K562 (cell line): ENCODE results near the gene CRY2.
"Not testable (repeated sequence)": the region's sequence is repeated elsewhere in the genome, so short reads cannot be mapped to it uniquely, and the experiment has no call there.

Source experiments
- CHCHD3 ChIP-seq: fragments of 250-450 bp; sonication (Bioruptor Pico); IDR thresholded peaks from 2 replicates; pipeline ENCODE4 v2.1.2; 2022; ENCODE audit warnings: mild to moderate bottlenecking
- HNRNPK ChIP-seq: fragments of 200-400 bp; formaldehyde crosslinking; IDR thresholded peaks from one replicate; pipeline ENCODE4 v1.6.1; 2018; ENCODE audit warnings: mild to moderate bottlenecking, low read depth, low read length; ENCODE audit not compliant: poor library complexity, severe bottlenecking
- MBD2 ChIP-seq: sonication (generic); IDR thresholded peaks from 2 replicates; pipeline ENCODE4 v1.6.1; 2016; ENCODE audit warnings: low read depth, borderline replicate concordance
- PHF20 ChIP-seq: fragments of 450-650 bp; IDR thresholded peaks from 2 replicates; pipeline ENCODE4 v1.6.1; 2018; ENCODE audit not compliant: partially characterized antibody
- SETDB1 ChIP-seq: IDR thresholded peaks from one replicate; pipeline ENCODE4 v1.6.1; 2012; ENCODE audit warnings: low read length, control low read depth, inconsistent platforms
- TF ChIP-seq, protein P1 (sequence below): fragments of 250-450 bp; sonication (Bioruptor Pico); IDR thresholded peaks from 2 replicates; pipeline ENCODE4 v1.8.0; 2022; ENCODE audit warnings: moderate library complexity, mild to moderate bottlenecking, inconsistent platforms

DNA sequence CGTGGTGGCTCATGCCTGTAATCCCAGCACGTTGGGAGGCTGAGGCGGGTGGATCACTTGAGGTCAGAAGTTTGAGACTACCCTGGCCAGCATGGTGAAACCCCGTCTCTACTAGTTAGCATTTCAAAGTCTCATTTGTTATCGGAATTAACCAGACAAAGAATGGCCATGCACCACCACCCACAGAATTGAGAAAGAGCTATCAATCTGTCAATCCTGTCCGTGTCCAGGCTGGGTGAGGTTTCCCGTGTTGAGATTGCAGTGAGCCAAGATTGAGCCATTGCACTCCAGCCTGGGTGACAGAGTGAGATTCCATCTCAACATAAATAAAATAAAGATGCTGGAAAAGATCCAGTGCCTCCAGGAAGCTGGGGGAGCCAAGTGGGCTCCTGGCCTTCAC is 20.8 kb upstream of the CRY2 start:
- TF ChIP-seq HNRNPK, CHCHD3, SETDB1, PHF20: not testable (repeated sequence)
- TF ChIP-seq, protein P1, sequence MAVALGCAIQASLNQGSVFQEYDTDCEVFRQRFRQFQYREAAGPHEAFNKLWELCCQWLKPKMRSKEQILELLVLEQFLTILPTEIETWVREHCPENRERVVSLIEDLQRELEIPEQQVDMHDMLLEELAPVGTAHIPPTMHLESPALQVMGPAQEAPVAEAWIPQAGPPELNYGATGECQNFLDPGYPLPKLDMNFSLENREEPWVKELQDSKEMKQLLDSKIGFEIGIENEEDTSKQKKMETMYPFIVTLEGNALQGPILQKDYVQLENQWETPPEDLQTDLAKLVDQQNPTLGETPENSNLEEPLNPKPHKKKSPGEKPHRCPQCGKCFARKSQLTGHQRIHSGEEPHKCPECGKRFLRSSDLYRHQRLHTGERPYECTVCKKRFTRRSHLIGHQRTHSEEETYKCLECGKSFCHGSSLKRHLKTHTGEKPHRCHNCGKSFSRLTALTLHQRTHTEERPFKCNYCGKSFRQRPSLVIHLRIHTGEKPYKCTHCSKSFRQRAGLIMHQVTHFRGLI (CRISPR knock-in tag): not testable (repeated sequence)
- TF ChIP-seq MBD2: peak; percentile 48; the same call in 1 of the 2 replicates
